Anterior cingulate cortex (tissue), 58 donors: ENCODE data around the gene SALL1.

ENCODE experiments used
- DNase-seq, 58 donors: peaks; one replicate each; lab custom pipeline; 2025; lab: John Stamatoyannopoulos, UW

SALL1 gene

DNA sequence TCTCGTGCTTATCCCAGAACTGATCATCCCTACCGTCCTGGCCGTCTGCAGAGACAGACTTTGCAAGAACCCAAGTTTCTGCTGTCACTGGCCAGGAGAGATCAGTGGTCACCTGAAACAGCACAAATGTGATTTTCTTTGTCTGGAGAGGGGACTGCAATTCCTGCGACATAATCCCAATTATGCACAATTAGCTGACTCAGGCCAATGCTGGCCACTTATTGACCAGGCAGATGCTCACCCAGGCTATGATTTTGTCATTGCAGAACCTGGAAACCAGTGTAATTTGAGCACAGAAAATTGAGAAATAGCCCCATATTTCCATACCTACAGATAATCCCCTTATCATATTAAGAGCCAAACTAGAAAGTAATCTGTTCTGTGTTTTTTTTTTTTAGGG, 34.7 kb downstream of the SALL1 start:
- DNase-seq = no peak

DNA sequence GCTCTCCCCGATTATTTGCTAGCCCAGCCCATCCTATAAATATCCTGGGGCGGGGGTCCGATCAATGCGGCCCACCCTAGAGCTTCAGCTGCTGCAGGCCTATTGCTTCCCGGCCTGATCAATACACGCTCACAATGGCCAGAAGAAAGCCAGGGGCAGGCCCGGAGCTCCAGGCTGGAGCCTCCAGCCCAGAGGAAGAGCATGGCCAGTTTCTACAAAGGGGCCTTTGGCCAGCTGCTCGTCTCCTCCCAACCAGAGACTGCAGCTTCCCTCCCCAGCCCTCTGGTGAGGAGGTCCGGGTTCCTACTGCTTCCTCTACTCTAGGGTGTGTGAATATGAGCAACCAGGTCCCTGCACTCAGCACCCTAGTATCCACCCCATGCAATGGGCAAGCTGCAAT, 36.7 kb downstream of the SALL1 start:
- peak in 1 of 58 donors; percentile 21 for DNase-seq

DNA sequence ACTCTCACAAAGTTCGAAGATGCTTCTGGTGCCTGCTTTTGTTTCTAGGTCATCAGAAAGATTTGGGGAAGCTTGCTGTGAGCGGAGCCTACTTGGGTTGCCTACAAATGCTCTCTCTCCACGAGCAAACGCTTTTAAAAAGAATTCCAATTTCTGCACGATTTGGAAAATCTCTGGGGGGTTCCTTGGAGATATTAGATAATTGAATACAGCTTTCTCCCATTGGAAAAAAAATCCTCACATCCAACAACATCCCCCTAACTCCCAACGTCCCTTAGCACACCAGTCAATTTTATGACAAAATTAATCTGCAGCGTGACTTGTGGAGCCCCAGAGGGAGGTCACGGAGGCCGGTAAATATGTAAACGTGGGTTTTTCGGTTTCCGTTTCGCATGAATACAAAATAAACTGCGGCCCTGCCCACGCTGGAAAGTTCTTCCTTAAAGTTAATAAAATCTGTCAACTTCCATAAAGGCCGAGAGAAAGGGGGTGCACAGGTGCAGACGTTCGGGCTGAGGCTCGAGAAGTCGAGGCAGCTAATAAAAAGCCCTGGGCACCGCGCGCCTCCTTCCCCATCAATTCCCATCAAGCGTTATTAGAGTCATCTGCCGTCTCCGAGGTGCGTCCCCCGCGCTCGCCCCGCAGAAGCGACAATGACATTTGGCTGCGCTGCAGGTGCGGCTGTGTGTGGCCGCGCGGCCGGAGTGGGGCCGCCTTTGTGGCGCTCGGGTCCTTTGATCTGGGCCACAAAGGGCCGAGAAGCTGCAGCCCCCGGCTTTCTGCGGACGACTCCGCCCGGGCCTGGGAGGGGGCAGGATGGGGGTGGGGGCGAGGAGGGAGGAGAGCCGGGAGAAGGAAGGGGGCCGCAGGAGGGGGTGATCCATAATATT, 37.6 kb downstream of the SALL1 start:
- DNase-seq = no peak

DNA sequence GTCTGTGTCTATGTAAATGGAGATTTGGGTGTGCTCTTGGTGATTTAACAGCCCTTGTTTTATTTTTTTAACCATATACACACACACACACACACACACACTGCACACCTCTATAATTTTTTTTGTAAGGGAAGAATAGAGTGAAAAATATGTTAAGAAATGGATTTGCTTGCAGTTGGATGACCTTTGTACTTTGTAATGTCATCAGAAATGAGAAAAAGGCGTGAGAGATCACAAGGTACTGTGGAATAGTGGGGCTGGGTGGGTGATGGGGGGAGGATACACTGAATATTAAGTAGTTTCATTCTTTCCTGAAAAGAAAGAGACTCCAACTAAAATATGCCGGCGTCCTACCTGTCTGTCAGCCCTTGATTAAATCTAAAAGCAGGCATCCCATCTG, 38.7 kb downstream of the SALL1 start:
- no peak for DNase-seq

DNA sequence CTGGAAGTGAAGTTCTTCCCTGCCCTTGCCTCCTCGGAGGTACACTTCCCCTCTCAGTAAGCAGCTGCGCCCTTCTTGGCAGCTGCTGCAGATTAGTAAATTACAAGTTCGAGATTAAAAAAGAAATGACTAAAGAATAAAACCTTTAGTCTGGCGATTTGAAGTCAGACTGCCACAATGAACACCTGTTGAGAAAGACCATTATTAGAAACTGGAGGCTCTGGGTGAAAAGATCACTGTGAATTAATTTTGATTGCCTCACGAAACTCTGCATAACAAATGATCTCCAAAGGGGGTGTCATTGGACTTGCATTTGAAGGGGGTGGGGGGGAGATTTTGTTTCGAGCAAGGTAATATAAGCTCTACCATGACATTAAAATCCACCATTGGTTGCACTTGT, 39.3 kb downstream of the SALL1 start:
- no peak for DNase-seq

- no peak for DNase-seq
Measured at GRCh38 chr16:51110700-51111157, 40.3 kb downstream of the SALL1 start.

DNA sequence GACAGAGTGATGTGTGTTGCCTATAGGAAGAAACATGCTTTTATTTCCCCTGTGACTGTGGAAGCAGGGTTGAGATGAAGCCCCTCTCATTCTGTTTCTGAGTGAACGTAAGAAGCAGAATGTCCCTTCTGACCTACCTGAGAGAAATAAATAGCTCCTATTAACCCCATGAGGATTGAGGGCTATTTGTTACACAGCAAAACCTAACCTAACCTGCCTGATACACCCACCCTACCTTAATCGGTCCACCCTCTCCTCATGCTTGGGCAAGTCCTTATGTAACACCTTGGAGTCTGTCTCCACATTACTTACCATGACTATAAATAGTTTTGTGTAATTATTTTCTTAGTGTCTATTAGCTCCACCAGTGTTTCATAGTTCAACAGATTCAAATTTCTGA, 41.9 kb downstream of the SALL1 start:
- no peak for DNase-seq

GRCh38 chr16:51107742-51108141, 43.3 kb downstream of the SALL1 start:
- no peak for DNase-seq

DNA sequence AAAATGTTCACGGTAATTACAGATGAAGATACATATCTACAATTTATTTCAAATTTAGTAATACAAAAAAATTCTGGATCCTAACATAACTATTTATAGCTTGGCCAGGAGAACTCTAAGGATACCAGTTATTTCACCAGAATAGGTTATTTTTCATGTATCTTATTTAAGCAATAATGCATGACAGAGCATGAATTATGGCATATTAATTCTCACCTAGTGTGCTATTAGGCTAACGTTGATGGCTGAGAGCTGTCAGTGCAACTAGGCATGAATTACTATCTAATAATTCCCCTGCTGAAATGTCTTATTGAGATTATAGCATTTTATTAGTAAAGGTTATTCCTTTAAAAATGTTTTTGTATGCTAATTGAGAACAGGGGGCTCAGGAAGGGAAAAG, 44.5 kb downstream of the SALL1 start:
- DNase-seq = no peak

GRCh38 chr16:51103590-51103989, 47.5 kb downstream of the SALL1 start:
- no peak for DNase-seq

GRCh38 chr16:51097729-51098128, 53.3 kb downstream of the SALL1 start:
- DNase-seq = no peak

- DNase-seq = peak in 1 of 58 donors; percentile 25
Measured at GRCh38 chr16:51095890-51096626, 55.0 kb downstream of the SALL1 start.

DNA sequence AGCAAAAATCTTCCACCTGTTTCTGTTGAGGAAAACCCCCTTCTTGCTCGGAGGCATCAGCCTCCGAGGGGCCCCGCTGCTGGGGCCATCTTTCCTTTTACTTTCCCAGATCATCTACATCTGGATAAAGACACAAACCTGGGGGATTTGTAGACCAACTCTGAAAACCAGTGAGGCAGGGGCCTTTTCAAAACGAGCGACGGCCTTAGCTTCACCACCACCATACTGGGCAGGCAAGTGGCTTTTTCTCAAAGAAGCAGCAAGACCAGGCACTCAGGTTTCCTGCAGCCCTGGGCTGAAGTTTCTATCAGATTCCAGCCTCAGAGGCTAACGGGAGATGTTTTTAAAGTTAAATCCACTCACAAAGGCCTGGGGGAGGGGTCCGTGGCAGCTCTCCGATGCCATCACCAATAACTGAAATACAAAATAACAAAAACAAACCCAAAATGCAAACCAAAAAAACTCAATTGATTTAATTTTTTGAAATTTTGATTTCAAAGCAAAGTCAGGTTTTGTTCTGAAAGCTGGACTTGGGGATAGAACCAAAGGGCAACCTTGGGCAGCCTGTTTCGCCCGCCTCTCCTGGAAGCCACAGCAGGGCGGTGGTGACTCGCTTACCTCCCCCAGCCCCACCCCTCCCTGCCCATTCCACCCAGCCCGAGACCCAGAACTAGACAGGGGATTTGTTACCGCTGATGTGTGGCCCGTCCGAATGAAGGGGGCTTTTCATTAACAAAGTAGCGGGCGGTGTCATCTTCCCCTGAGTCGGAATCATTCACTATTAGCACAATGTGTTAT, 55.8 kb downstream of the SALL1 start:
- DNase-seq = peak in 26 of 58 donors; percentile 4 to 38 (median 15)

GRCh38 chr16:51093726-51094280, 57.3 kb downstream of the SALL1 start:
- DNase-seq = no peak
